ENCODE results near the gene TPSD1.

The TPSD1 gene

DNA sequence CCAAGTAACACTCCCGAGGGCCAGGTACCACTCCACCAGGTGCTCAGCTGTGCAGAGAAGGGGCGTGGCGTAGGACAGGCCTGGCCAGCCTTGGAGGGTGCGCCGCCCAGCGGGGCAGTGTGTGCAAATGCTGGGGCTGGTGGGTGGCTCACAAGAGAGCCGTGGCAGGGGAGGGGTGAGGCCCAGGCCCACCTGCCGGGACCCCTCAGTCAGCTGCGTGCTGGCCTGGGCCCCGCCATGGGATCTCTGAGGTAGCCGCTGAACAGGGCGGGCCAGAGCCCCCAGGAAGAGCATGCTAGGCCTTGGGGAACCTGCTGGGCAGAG, 39.6 kb upstream of the TPSD1 start:
- DNase-seq (ENCODE audit: low spot score): no peak
- TF ChIP-seq, protein P1, sequence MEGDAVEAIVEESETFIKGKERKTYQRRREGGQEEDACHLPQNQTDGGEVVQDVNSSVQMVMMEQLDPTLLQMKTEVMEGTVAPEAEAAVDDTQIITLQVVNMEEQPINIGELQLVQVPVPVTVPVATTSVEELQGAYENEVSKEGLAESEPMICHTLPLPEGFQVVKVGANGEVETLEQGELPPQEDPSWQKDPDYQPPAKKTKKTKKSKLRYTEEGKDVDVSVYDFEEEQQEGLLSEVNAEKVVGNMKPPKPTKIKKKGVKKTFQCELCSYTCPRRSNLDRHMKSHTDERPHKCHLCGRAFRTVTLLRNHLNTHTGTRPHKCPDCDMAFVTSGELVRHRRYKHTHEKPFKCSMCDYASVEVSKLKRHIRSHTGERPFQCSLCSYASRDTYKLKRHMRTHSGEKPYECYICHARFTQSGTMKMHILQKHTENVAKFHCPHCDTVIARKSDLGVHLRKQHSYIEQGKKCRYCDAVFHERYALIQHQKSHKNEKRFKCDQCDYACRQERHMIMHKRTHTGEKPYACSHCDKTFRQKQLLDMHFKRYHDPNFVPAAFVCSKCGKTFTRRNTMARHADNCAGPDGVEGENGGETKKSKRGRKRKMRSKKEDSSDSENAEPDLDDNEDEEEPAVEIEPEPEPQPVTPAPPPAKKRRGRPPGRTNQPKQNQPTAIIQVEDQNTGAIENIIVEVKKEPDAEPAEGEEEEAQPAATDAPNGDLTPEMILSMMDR (IDR thresholded peaks at IDR 0.05; ENCODE audit: extremely low read depth, insufficient read depth, missing control alignments): no peak
- in situ Hi-C loops (cut with MboI; ENCODE audit: low pct_unique_long_range_greater_than_20kb, low sequenced_read_pairs, unreplicated experiment): no loop called here

DNA sequence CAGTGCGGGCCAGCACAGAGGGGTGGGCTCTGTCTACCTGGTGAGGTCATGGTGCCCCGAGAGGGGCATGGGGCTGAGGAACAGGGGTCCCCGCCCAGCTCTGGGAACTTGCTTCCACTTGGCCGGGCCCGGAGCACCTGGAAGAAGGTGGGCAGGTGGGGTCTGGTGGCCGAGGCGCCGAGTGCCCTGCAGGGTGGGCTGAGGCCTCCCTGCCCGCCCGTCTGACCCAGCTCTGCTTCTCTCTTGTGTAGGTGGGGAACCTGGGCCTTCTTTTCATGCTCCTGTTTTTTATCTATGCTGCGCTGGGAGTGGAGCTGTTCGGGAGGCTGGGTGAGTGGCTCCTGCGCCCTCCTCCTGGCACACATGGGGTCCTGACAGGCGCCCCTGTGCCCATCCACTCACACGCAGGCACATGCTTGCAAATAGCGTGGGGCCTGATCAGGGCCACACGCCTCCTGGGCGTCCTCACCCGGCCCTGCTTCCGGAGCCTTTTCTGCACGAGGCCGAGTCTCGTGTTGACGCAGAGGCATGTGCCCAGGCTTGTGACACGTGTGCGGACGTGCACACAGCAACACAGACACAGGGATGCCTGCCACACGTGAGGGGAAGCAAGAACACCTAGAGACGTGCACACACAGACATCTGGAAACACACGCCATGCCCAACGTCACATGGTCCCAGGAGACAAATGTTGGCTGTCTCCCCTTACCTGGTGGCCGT, 39.0 kb upstream of the TPSD1 start:
- in situ Hi-C loops (cut with MboI; ENCODE audit: low pct_unique_long_range_greater_than_20kb, low sequenced_read_pairs, unreplicated experiment): no loop called here
- TF ChIP-seq, protein P1 (IDR thresholded peaks at IDR 0.05; ENCODE audit: extremely low read depth, insufficient read depth, missing control alignments): no peak
- DNase-seq (ENCODE audit: low spot score): no peak

DNA sequence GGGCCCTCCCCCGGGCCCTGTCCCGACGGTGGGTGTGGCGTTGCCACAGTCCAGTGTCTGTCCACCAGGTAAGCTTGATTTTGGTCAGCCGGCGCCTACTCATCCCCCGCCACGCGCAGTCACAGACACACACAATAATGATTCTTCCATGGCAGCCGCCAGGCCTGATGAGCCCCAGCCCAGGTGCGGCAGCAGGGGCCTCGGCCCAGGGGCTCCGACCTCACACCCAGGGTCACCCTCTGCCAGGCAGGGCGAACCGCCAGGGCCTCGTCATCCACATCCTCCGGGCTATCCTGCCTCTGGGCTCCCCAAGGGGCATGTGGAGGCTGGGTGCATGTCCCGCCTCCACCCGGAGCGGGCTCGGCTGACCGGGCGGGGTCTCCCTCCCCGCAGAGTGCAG, 38.3 kb upstream of the TPSD1 start:
- DNase-seq (ENCODE audit: low spot score): no peak
- in situ Hi-C loops (cut with MboI; ENCODE audit: low pct_unique_long_range_greater_than_20kb, low sequenced_read_pairs, unreplicated experiment): no loop called here
- TF ChIP-seq, protein P1 (IDR thresholded peaks at IDR 0.05; ENCODE audit: extremely low read depth, insufficient read depth, missing control alignments): no peak

DNA sequence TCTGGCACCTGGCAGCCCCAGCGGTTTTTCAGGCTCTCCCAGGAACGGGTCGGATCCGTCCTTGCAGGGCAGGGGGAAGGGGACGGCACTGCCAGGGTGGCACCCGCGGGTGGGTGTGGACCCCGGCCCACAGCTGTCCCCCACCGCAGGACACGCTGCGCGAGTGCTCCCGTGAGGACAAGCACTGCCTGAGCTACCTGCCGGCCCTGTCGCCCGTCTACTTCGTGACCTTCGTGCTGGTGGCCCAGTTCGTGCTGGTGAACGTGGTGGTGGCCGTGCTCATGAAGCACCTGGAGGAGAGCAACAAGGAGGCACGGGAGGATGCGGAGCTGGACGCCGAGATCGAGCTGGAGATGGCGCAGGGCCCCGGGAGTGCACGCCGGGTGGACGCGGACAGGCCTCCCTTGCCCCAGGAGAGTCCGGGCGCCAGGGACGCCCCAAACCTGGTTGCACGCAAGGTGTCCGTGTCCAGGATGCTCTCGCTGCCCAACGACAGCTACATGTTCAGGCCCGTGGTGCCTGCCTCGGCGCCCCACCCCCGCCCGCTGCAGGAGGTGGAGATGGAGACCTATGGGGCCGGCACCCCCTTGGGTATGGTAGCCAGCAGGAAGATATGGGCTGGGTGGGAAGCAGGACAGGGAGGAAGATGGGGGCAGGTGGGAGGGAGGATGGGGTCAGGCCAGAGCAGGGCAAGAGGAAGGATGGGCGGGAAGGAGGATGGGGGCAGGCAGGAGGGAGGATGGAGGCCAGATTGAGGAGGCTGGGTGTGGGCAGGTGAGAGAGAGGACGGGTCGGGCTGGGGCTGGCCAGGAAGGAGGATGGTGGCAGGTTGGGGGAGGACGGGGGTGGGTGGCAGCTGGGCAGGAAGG, 37.6 kb upstream of the TPSD1 start:
- in situ Hi-C loops (cut with MboI; ENCODE audit: low pct_unique_long_range_greater_than_20kb, low sequenced_read_pairs, unreplicated experiment): no loop called here
- TF ChIP-seq, protein P1 (IDR thresholded peaks at IDR 0.05; ENCODE audit: extremely low read depth, insufficient read depth, missing control alignments): no peak
- DNase-seq (ENCODE audit: low spot score): no peak

DNA sequence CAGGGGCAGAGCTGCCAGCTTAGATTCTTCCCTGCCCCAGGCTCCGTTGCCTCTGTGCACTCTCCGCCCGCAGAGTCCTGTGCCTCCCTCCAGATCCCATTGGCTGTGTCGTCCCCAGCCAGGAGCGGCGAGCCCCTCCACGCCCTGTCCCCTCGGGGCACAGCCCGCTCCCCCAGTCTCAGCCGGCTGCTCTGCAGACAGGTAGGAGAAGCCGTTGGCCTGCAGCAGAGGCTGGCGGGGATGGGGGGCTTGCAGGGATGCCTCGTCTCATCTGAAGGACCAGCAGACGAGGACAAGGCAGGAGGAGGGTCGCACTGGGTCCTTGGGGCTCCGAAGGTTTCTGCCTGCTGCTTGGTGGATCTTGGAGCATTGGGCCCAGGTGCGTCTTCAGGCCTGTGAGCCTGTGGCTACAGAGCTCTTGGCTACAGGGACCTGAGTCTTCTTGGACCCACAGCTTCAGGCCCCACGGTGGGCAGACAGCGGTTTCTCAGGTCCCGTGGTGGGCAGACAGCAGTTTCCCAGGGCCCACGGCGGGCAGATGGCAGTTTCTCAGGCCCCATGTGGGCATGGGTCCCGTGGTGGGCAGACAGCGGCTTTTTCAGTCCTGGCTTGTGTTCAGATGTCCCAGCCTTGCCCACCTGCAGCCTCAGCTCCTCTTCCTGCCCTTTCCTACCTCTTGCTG, 36.8 kb upstream of the TPSD1 start:
- TF ChIP-seq, protein P1 (IDR thresholded peaks at IDR 0.05; ENCODE audit: extremely low read depth, insufficient read depth, missing control alignments): no peak
- in situ Hi-C loops (cut with MboI; ENCODE audit: low pct_unique_long_range_greater_than_20kb, low sequenced_read_pairs, unreplicated experiment): no loop called here
- no peak for DNase-seq (ENCODE audit: low spot score)

DNA sequence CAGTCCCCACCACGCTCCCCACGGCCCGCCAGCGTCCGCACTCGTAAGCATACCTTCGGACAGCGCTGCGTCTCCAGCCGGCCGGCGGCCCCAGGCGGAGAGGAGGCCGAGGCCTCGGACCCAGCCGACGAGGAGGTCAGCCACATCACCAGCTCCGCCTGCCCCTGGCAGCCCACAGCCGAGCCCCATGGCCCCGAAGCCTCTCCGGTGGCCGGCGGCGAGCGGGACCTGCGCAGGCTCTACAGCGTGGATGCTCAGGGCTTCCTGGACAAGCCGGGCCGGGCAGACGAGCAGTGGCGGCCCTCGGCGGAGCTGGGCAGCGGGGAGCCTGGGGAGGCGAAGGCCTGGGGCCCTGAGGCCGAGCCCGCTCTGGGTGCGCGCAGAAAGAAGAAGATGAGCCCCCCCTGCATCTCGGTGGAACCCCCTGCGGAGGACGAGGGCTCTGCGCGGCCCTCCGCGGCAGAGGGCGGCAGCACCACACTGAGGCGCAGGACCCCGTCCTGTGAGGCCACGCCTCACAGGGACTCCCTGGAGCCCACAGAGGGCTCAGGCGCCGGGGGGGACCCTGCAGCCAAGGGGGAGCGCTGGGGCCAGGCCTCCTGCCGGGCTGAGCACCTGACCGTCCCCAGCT, 35.7 kb upstream of the TPSD1 start:
- in situ Hi-C loops (cut with MboI; ENCODE audit: low pct_unique_long_range_greater_than_20kb, low sequenced_read_pairs, unreplicated experiment): no loop called here
- TF ChIP-seq, protein P1 (IDR thresholded peaks at IDR 0.05; ENCODE audit: extremely low read depth, insufficient read depth, missing control alignments): no peak
- no peak for DNase-seq (ENCODE audit: low spot score)
